Mesenteric fat pad (tissue), 1 donor: ENCODE measurements around the gene EPSTI1. TPM values are rescaled to one million over a fixed set of nuclear protein-coding genes. Genes with fewer than 3 reads are reported as not detected.
"Not testable (repeated sequence)": the region's sequence is repeated elsewhere in the genome, so short reads cannot be mapped to it uniquely, and the experiment has no call there.

Experiments used
- DNase-seq: peaks from one replicate; pipeline ENCODE4 v3.0.0-alpha.2; 2020; ENCODE audit warnings: low spot score
- long read RNA-seq: library from polyadenylated mRNA; unstranded; transcript quantifications from one replicate; pipeline ENCODE4 v2.0.0, GENCODE V29; 2020
- total RNA-seq: library from RNA; stranded (reverse); fragmentation: NEBNext Ultra II Directional; extraction: Animal tissue kit (Norgen Biotek cat#: 25700); gene quantifications from one replicate; pipeline ENCODE4 v1.2.1, GENCODE V29; 2021
- donor health status: DM: yes; HTN: yes; CAD: no.

The EPSTI1 gene
- total RNA-seq, result 18.2 TPM
- long read RNA-seq, transcript EPSTI1-201 (11 exons, 3,114 nt), result major isoform, 35 of 48 reads
- long read RNA-seq, transcript EPSTI1-203 (12 exons, 957 nt), result minor isoform, 5 of 48 reads
- long read RNA-seq, partial matches to known transcripts, result 0 of 48 reads
- long read RNA-seq, other reads (novel, unspliced or antisense), result 8 of 48 reads

DNA sequence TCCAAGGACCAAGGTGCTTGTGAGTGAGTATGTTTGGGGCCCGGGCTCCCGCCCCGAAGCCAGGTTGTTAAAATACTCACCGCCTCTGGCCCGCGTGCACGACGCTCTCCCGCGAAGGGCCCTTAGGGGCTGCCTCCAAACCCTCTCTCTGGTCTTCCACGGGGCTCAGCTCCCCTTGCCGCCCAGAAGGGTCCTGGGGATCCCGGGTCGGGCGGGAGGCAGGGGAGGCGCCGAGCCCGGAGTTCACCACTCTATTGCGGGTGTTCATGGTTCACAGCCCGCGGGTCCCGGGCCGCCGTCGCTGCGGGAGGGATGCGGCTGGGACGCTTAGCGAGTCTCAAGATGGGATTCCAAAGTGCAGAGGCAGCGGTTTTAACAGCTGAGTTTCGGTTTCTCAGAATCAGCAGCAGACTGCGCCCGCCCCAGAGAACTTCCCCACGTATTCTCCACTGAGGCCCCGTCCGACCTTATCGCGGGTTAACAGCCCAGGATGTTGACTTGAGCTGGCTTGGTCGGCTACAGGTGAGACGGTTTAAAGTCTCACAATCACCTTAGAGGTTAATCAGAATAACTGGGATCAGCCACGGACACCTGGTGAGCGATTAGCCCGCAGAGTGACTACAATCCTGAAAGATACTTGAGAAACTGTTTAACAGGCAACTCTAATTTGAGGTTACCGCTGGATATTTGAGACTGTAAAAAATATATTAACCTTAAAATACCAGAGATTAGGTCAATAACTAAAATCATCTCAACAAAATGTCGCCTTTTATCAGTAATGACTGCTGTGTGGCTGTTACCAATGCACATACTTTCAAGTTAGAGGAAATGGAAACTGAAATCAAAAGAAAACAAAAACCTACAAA lies at the start of gene EPSTI1:
EPSTI1 (minus strand) TSS at position 344 of the 866 bp plus-strand sequence; CDS start at position 268, 76 bp downstream.
- DNase-seq, result no peak

- no peak for DNase-seq
Measured at GRCh38 chr13:43041369-43041921, 49.4 kb upstream of the EPSTI1 start.

- not testable (repeated sequence) for DNase-seq
Measured at GRCh38 chr13:43040581-43041368, 48.7 kb upstream of the EPSTI1 start.

- DNase-seq, result no peak
Measured at GRCh38 chr13:43039966-43040365, 47.9 kb upstream of the EPSTI1 start.

DNA sequence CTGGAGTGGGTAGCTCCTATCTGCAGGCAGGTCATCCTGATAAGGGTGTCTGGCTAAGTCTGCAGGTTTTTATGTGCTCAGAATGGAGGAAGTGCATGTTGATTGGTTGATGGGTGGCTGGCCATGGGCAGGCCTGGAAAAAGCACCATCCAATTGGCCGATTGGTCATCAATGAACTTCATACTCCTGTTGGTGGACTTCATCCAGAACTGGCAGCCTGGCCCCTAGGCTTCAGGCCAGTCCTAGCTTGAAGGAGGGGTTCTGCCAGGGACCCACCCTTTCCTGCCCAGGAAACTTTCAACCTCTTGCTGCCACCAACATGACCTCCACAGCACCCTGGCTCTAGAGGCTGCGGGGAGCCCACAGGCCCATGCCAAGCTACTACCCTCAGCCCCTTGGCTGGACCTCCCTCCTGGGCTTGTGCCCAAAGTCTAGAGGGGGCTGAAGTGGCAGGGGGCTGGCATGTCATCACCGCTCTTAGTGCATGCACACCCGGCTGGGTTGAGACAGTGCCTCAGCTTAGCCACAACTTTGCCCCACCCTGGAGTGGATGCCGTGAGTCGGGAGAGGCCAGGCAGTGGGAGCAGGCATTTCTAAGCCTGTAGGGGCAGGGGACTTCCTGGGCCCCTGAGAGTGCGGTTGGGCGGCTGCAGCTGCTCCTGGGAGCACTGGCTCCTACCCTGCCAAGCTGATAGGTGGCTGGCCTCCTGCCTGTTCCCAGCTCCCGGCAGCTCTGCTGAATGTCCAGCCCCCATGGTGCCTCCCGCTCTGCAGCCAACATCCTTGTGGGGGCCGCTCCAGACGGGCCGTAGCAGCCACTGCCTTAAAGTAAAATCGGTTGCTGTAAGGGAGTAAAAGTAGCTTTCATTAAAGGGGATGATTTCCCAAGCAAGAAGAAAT lies 44.6 kb upstream of the EPSTI1 start:
- DNase-seq, result no peak

DNA sequence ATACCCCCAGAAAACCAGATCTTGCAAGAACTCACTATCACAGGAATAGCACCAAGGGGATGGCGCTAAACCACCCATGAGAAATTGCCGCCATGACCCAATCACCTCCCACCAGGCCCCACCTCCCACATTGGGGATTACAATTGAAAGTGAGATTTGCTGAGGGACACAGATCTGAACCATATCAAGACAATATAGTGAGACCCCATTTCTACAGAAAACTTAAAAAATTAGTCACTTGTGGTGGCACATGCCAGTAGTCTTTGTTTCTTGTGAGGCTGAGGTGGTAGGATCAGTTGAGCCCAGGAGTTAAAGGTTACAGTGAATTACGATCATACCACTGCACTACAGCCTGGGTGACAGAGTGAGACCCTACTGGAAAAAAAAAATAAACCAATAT lies 41.0 kb upstream of the EPSTI1 start:
- no peak for DNase-seq

GRCh38 chr13:43031881-43032280 lies 39.8 kb upstream of the EPSTI1 start:
- DNase-seq, result no peak

DNA sequence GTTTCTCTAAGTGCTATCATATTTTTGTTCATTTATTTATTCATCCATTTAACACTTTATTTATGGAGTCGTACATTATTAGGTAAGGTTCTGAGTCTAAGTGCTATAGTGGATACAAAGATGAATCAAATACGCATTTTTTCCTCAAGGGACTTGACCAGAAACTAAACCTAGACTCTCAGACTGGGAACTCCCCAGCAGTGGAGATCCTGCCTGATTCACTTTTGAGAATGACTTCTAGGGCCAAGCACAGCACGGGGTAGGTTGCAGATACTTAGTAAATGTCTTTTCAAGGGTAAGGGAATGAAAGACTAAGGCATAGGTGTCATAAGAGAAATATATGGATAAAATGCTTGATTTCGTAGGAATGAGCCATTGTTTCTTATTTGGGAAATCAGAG lies 38.5 kb upstream of the EPSTI1 start:
- DNase-seq, result no peak

DNA sequence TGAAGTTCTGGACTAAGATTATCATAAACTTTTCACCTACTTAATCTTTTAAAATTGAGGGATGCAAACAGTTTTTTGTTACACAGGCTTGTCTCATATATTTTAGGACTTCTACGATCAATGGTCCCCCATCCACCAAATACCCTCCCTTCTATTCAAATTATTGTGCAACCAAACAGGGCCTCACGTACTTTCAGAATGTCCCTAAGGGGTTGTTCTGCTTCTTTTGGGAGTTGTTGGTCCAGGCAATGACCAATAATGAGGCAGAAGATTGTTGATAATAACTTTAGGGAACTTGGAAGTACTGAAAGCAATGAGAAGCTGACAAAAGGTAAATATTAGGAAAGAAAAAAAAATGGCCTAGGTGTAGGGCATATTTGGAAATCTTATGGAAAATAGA lies 34.2 kb upstream of the EPSTI1 start:
- no peak for DNase-seq

DNA sequence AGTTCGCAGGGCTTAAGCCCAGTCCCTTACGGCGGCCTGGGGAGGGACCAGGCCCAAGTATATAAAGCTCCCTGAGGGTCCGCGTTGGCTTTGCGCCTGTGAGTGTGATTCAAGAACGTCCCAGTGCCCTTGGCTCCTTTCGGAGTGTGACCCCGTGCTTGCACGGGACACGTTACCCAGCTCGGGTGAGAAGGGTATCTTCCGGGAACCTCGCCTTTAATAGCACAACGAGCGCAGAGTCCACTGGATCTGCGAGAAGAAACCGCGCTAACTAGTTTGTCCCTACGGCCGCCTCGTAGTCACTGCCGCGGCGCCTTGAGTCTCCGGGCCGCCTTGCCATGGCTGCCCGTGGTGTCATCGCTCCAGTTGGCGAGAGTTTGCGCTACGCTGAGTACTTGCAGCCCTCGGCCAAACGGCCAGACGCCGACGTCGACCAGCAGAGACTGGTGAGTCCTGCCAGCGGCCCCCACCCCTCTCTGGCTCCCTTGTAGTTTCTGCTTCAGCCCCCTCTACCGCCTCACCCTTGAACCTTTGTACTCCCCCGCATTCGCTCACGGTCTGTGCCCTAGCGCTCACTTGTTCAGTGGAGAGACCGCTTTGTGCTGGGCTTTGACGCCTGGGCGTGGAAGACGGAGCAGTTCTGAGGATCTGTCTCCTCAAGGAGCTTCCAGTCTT lies 31.4 kb upstream of the EPSTI1 start, which contains the start of gene DNAJC15:
DNAJC15 (plus strand) TSS at position 298 of the 675 bp plus-strand sequence; CDS start at position 339, 41 bp downstream.
- peak; percentile 93 for DNase-seq

DNA sequence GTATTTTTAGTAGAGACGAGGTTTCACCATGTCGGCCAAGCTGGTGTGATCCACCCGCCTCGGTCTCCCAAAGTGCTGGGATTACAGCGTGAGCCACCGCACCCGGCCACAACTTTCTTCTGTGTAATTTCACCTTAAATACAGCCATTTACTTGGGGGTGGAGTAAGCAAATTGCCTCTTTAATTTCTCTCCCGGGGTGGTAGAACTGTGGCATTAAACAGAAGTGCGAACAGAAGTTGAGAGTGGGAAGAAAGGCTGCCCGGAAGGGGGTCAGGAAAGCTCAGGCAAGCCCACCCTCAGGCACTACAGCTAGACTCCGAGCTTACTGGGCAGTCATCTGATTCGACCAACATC lies 30.9 kb upstream of the EPSTI1 start:
- no peak for DNase-seq

DNA sequence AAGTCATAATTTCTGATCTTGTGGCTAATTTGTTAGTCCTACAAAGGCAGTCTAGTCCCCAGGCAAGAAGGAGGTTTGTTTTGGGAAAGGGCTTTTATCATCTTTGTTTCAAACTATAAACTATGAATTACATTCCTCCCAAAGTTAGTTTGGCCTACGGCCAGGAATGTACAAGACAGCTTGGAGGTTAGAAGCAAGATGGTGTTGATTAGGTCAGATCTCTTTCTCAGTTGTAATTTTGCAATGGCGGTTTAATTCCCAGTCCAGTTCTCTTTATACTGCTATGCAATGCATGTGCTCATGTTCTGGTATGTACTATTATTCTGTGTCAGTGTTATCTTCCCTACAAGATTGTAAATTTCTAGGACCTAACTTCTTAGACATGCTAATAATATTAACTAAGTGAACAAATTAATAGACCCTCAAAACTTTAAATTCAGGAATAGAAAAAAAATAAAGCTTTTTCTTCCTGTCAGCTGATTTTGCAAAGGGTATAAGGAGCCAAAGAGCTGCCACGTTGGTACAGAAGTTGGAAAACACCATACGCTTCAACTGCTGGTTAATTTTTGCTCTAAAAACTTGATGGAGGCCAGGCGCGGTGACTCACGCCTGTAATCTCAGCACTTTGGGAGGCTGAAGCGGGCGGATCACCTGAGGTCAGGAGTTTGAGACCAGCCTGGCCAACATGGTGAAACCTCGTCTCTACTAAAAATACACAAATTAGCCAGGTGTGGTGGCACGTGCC lies 30.1 kb upstream of the EPSTI1 start:
- no peak for DNase-seq

GRCh38 chr13:43020794-43021193 lies 28.8 kb upstream of the EPSTI1 start:
- no peak for DNase-seq

GRCh38 chr13:43019811-43020210 lies 27.8 kb upstream of the EPSTI1 start:
- DNase-seq, result no peak

- DNase-seq, result no peak
Measured at GRCh38 chr13:43016226-43016625, 24.2 kb upstream of the EPSTI1 start.

- DNase-seq, result no peak
Measured at GRCh38 chr13:43014162-43014561, 22.1 kb upstream of the EPSTI1 start.

- no peak for DNase-seq
Measured at GRCh38 chr13:43009506-43009905, 17.5 kb upstream of the EPSTI1 start.

DNA sequence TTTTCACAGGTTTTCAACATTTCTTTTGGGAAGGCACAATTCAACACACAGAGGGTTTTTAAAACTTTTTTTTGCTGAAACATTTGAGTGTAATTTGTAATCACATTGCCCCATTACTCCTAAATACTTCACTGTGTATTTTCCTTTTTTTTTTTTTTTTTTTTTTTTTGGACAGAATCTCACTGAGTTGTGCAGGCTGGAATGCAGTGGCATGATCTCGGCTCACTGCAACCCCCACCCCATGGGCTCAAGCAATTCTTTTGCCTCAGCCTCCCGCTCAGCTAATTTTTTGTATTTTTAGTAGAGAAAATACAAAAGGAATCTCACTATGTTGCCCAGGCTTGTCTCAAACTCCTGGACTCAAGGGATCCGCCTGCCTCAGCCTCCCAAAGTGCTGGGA lies 16.6 kb upstream of the EPSTI1 start:
- no peak for DNase-seq

- DNase-seq, result no peak
Measured at GRCh38 chr13:43006893-43007631, 15.0 kb upstream of the EPSTI1 start.
